C4-2B (cell line): ENCODE measurements around the gene VRTN.
"Not testable (repeated sequence)": the region's sequence is repeated elsewhere in the genome, so short reads cannot be mapped to it uniquely, and the experiment has no call there.

Source experiments
- H3K27ac ChIP-seq: fragments of 450-650 bp; 2 replicates; pipeline ENCODE4 v1.5.1; 2017
- ZFX ChIP-seq: fragments of 450-650 bp; IDR thresholded peaks from 2 replicates; pipeline ENCODE4 v1.6.1; 2017
- TF ChIP-seq, protein P1 (sequence below): fragments of 450-650 bp; conservative IDR thresholded peaks from 2 replicates; pipeline ENCODE4 v1.5.1; 2017; ENCODE audit warnings: mild to moderate bottlenecking

VRTN gene

DNA sequence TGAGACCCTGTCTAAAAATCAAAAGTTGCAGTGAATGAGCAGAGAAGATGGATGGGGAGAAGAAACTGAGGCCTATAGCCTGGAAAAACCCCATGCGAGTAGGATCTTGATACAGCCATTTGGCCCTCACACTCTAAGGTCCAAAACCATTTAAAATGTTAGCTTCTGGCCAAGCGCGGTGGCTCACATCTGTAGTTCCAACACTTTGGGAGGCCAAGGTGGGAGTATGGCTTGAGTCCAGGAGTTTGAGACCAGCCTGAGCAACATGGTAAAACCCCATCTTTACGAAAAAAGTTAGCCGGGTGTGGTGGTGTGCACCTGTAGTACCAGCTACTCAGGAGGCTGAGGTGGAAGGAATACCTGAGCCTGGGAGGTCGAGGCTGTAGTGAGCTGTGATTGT, 19.8 kb downstream of the VRTN start:
- no peak overlapping the region for H3K27ac ChIP-seq
- TF ChIP-seq, protein P1, sequence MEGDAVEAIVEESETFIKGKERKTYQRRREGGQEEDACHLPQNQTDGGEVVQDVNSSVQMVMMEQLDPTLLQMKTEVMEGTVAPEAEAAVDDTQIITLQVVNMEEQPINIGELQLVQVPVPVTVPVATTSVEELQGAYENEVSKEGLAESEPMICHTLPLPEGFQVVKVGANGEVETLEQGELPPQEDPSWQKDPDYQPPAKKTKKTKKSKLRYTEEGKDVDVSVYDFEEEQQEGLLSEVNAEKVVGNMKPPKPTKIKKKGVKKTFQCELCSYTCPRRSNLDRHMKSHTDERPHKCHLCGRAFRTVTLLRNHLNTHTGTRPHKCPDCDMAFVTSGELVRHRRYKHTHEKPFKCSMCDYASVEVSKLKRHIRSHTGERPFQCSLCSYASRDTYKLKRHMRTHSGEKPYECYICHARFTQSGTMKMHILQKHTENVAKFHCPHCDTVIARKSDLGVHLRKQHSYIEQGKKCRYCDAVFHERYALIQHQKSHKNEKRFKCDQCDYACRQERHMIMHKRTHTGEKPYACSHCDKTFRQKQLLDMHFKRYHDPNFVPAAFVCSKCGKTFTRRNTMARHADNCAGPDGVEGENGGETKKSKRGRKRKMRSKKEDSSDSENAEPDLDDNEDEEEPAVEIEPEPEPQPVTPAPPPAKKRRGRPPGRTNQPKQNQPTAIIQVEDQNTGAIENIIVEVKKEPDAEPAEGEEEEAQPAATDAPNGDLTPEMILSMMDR = no peak
- no peak for TF ChIP-seq ZFX

DNA sequence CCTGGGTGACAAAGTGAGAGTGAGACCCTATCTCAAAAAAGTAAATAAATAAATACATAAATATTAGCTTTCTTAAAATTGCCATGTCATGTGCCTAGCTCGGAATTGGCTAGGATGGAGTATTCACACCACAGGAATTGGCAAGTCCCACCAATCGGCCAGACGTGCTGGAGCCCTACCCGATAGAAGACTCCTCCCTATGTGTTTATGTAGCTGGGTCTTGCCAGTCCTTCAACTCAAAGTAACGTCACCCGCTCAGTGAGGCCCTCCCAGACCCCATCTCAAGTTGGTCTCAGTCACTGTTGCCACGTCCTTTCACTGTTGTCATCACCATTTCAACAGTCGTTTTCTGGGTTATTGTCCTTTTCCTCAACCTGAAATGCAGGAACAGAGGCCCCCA, 20.2 kb downstream of the VRTN start:
- no peak overlapping the region for H3K27ac ChIP-seq
- TF ChIP-seq, protein P1 = no peak
- no peak for TF ChIP-seq ZFX

DNA sequence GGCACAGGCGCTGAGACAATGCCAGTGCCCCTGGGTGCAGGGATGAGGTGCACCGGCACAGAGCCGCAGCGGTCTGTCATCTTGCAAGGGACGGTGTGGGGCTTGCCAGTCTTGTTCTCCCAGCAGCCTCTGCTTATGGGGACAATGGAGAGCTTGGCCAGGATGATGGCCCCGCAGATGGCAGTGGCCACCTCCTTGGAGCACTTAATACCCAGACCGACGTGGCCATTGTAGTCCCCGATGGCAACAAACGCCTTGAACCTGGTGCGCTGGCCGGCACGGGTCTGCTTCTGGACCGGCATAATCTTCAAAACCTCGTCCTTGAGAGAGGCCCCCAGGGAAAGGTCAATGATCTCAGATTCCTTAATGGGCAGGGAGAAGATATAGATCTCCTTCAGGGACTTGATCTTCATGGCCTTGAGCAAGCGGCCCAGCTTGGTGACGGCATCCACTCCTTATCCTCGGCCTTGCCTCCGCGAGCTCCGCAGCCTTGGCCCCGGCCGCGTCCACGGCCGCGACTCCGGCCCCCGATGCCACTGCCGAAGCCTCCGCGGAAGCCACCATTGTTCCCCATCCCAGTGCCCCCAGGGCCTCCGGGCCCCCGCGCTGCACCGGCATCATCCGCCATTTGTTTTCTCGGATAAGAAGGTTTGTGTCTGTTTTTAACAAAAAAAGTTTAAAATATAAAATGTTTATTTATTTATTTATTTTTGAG, 29.9 kb downstream of the VRTN start:
- H3K27ac ChIP-seq = no peak overlapping the region
- no peak for TF ChIP-seq ZFX
- TF ChIP-seq, protein P1 = no peak

DNA sequence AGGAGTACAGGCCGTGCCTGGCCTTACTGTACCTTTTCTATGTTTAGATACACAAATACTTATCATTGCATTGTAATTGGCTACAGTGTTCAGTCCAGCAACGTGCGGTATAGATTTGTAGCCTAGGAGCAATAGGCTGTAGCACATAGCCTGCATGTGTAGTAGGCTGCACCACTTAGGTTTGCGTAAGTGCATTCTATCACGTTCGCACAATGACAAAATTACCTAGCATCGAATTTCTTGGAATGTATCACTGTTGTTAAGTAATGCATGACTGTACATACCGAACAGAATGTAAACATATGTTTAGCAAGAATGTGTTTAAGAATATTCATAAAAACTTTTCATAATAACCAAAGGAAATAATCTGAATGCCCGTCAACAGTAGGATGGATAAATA, 31.9 kb downstream of the VRTN start:
- TF ChIP-seq, protein P1 = no peak
- TF ChIP-seq ZFX = no peak
- H3K27ac ChIP-seq = no peak overlapping the region

DNA sequence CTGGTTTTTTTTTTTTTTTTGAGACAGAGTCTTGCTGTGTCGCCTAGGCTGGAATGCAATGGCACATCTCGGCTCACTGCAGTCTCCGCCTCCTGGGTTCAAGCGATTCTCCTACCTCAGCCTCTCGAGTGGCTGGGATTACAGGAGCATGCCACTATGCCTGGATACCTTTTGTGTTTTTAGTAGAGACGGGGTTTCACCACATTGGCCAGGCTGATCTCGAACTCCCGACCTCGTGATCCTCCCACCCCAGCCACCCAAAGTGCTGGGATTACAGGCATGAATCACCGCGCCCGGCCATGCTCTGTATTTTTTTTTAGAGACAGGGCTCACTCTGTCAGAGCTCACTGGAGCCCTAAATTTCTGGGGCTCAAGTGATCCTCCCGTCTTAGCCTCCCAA, 32.6 kb downstream of the VRTN start:
- H3K27ac ChIP-seq = no peak overlapping the region
- TF ChIP-seq, protein P1 = no peak
- TF ChIP-seq ZFX = no peak

DNA sequence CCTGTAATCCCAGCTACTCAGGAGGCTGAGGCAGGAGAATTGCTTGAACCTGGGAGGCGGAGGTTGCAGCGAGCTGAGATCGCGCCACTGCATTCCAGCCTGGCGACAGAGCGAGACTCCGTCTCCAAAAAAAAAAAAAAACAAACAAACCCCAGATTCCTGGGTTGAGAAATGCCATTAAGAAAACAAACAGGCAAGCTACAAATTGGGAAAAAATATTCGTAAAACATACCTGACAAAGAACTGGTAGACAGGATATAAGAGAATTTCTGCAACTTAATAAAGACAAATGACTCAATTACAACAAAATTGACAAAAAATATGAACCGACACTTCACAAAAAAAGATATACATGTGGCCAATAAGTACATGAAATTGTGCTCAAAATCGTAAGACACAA, 33.3 kb downstream of the VRTN start:
- H3K27ac ChIP-seq = not testable (repeated sequence)

DNA sequence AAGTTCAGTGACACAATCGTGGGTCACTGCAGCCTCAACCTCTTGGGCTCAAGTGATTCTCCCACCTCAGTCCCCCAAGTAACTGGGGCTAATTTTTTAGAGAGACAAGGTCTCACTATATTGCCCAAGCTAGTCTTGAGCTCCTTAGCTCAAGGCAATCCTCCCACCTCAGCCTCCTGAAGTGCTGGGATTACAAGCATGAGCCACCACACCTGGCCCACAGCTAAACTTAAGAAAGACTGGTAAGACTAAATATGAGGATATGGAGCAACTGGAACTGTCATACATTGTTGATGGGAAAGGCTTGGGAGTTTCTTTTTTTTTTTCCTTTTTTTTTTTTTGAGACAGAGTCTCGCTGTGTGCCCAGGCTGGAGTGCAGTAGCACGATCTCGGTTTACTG, 34.0 kb downstream of the VRTN start:
- no peak overlapping the region for H3K27ac ChIP-seq
- no peak for TF ChIP-seq ZFX
- TF ChIP-seq, protein P1 = no peak

DNA sequence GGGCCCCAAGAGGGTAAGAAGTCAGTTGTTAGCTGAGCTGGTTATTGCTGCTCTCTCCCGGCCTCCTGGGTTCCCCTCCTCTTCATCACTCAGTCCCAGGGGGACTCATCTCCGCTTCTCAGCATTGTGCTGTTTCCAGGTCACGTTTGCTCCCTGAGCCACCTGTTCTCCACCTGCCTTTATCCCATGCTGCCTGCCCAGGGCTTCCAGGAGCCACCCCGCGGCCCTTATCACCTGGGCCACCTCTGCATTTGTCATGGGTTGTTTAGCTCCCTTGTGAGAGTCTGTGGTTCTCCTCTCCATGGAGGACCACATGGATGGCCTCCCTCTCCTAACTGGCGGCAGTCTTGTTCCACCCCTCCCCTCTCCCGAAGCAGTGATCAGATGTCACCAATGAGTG, 41.7 kb downstream of the VRTN start:
- TF ChIP-seq, protein P1 = no peak
- no peak for TF ChIP-seq ZFX
- no peak overlapping the region for H3K27ac ChIP-seq

DNA sequence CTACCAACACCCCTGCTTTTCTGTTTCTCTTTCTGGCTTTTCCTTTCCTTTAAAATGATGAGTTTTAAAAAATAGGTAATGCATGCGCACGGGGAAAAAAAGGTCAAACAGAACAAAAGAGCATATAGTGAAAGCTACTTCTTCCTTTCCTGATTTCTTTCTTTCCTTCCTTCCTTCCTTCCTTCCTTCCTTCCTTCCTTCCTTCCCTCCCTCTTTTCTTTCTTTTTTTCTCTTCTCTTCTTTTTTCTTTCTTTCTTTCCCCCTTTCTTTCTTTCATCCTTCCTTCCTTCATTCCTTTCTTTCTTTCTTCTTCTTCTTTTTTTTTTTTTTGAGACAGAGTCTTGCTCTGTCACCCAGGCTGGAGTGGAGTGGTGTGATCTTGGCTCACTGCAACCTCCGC, 42.2 kb downstream of the VRTN start:
- H3K27ac ChIP-seq = not testable (repeated sequence)
